Activated CD8-positive, alpha-beta memory T cell treated with anti-CD3 and anti-CD28 coated beads, Interleukin-2, amount 50 U/mL, for 24 hours (primary cell): Measurements from ENCODE around the gene AMBRA1.
"Not testable (repeated sequence)": the region's sequence is repeated elsewhere in the genome, so short reads cannot be mapped to it uniquely, and the experiment has no call there.

Experiments
- DNase-seq: peaks from one replicate; pipeline ENCODE4 v3.0.0-alpha.2; 2020; ENCODE audit errors: extremely low read depth

The AMBRA1 gene

DNA sequence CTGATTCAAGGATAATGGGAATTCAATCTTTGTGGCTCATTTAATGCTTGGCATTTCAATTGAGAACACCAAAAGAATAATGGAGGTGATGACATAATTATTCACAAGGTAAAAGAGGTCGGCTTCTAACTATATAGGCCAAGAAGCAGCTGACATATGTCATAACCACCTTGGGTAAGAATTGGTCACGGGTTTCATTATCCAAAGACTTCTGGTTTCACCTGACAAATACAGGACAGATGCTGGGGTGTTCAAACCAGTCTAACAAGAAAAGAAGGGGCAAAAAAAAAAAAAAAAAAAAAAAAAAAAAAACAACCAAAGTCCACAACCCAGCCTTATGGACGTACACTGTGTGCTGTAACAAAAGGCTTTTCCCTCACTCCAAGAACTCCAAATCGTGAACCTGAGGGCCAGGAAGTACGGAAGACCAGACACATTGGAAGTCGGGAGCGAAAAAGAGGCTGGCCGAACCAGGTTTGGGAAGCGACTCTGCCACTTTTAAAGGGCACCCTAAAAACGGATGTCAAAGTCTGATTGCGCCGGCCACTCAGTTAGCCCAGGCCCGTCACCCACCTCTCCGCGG, 22.8 kb upstream of the AMBRA1 start:
- DNase-seq, result no peak

DNA sequence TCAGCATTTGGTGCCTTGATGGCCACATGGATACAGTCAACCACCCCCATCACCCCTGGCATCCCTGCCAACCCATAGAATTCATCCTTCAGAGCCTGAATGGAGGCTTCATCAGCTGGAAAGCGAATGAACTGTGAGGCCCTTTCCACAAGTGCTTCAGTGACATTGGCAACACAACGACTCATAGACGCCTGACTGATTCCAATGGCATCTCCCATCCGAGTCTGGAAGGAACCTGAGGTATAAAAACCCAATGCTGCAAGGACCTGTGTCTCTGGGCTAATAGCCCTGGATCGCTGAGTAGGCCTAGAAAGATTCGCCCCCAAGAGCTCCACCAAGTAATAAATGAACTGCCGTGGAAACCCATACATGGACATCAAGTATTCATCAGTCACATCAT, 21.9 kb upstream of the AMBRA1 start:
- no peak for DNase-seq

DNA sequence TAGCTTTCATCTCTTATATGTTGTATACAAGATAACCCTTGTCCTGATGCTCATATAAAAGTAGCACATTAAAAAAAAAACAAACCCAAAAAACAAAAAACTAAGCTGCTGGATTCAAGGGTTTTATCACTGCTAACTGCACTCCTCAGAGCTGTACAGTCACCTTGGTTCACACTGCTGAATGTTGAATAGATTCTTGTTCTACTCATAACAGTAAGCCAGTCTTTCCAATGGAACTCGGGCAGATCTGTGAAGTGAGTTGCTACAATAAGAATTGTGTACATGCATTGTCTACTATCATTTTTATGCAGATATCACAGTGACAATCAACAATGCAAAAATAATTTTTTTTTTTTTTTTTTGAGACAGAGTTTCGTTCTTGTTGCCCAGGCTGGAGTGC, 18.5 kb upstream of the AMBRA1 start:
- no peak for DNase-seq

DNA sequence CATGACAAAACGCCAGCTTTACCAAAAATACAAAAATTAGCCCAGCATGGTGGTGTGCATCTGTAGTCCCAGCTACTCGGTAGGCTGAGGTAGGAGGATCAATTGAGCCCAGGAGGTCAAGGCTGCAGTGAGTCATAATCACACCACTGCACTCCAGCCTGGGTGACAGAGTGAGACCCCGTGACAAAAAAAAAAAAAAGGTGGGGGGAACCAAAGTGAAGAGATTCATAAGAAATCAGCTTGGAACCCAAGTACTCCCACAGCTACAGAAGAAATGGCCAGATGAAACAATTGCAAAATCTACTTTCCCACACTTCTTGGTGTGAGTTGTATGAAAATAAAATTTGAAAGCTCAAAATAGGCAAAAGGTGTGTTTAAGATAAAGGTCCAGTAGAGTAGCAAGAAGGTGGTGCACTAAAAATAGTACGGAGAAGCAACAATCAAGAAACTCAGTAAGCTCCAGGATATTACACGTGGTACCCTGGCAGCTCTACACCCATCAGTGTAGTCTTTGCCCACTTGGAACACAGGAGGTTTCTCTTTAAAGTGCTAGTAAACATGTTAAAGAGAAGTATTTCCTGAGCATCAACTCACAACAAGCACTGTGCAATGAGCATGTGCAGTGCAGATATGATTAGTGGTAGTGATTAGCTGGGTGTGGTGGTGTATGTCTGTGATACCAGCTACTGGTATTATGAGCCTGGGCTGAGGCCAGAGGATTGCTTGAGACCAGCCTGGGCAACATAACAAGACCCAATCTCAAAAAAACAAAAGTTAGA, 17.9 kb upstream of the AMBRA1 start:
- DNase-seq, result no peak

DNA sequence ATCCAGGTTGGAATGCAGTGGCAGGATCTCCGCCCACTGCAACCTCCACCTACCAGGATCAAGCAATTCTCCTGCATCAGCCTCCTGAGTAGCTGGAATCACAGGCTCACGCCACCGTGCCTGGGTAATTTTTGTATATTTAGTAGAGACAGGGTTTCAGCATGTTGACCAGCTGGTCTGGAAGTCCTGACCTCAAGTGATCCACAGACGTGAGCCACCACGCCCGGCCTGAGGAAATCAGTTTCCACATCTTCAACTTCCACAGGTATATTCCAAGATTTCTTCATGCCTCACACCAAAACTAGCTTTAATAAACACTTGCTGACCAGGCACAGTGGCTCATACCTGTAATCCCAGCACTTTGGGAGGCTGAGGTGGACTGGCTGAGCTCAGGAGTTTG, 15.6 kb upstream of the AMBRA1 start:
- DNase-seq, result no peak

- no peak for DNase-seq
Observed at GRCh38 chr11:46607516-46607915, 13.7 kb upstream of the AMBRA1 start.

- DNase-seq, result no peak
Observed at GRCh38 chr11:46604796-46605195, 11.0 kb upstream of the AMBRA1 start.

DNA sequence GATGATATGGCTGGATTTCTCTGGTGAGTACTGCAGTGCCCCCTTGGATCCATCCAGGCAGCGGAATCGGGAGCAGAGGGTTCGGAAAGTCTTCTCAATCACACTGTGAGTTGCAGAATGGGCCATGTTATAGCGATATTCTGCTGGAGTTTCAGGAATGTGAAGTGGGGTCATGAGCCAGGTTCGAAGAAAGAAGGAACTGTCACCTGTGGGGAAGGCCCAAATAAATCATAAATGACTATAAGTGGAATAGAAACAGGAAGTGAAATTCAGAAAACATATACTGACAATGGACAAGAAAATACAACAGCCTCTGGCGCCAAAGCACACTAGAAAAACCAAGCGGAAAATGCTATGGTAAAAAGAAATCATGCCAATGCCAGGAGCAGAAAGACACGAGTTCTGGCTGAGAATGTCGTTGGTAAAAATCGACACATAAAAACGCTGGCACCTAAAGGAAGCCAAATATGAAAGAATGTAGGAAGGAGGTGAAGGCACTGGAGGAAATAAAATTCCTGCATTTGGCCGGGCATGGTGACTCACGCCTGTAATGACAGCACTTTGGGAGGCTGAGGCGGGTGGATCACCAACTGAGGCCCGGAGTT, 10.0 kb upstream of the AMBRA1 start:
- no peak for DNase-seq

DNA sequence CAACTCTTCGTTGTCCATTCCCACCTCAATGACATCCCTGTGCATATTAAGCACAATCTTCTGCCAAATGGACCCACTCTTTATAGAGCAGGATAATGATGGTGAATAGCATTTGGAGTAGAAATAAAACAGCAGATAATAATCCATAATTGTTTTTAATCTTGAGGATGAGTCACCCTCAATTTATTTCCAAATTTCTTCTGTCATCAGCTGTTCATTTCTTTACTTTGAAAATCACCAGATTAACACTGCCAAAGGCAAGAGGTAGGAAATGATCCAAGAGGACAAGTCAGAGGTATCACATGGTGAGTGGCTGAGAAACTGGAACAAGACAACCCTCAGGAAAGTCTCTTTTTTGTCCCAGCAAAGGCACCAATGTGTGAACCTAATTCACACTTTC, 7.3 kb upstream of the AMBRA1 start:
- no peak for DNase-seq

DNA sequence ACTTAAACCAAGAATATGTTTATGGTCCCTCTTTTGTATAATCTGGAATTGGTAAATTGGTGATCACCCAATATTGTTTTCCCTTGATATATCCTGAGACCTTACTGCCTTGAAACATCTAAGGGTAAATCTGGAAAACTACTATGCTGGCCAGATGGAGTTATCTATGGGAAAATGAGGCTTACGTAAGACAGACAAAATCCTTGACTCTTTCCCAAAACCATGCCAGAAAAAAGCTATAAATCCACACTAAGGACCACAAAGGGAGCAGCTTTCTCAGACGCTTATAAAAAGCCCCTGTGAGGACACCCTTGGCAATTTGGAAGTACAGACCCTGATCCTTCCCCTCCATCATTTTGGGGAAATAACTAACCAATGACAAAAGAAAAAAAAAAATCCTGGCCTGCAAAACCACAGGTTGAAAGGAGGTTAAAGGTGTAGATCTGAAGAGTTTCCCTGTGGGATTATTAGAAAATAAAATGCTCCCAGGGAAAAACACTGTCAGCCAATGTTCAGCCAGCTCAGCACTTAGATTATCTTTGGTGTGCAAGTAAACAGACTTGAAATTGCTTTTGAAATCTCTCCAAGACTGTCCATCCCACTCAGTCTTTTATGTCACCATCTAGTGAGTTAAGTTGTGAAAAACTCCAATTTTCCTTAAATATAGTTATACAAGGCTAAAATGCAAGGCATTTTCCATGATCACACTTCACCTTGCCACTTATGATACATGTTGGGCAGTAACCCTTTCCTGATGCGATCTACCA, 6.6 kb upstream of the AMBRA1 start:
- no peak for DNase-seq

GRCh38 chr11:46599340-46600193, 5.7 kb upstream of the AMBRA1 start:
- no peak for DNase-seq

DNA sequence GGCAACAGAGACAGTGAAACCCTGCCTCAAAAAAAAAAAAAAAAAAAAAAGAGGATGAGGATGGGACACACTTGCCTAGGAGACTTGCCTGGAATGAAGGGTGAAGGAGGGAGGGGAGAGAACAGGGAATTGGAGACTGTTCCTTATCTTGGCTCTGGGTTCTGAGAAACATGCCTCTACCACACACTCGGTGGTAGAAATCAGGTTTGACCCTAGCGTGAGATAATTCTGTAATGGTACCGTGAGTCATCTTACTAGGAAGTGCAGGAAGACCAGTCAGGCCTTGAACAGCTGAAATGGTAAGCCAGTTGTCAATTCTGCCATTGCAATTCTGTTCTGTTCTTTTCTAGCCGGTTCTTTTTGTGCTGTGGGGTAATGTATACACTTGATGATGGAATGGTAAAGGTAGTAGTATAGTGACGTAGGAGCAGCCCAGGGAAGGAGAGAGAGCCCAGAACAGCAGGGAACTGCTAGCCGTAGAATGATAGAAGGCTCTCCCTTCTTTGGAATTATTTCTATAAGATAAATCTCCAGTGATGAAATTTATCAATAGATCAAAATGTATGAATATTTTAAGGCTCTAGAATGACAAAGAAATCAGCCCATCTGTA, 3.9 kb upstream of the AMBRA1 start:
- DNase-seq, result no peak

DNA sequence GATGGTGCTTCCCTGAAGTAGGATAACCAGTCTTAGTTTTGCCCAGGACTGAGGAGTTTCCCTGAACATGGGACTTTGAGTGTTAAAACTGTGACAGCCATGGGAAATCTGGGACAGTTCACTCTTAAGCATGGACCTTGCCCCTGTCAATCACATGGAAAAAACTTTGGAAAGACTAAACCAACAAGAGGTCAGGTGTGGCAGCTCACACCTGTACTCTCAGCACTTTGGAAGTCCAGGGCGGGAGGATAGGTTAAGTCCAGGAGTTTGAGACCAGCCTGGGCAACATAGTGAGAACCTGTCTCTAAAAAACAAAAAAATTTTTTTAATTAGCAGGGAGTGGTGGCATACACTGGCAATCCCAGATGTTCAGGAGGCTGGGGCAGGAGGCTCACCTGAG, 3.3 kb upstream of the AMBRA1 start:
- DNase-seq, result no peak

DNA sequence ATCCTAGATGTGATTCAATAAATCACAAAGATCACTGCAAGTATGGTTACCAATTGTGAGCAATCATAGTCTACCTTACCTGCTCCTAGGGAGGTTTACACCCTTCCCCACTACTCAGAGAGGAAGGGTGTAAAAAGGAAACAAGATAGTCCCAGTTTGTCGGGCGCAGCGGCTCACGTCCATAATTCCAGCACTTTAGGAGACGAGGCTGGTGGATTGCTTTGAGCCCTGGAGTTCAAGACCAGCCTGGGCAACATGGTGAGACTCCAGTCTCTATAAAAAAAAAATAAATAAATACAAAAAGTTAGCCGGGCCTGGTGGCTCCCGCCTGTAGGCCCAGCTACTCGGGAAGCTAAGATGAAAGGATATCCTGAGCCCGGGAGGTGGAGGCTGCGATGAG, 962 bp upstream of the AMBRA1 start:
- no peak for DNase-seq

DNA sequence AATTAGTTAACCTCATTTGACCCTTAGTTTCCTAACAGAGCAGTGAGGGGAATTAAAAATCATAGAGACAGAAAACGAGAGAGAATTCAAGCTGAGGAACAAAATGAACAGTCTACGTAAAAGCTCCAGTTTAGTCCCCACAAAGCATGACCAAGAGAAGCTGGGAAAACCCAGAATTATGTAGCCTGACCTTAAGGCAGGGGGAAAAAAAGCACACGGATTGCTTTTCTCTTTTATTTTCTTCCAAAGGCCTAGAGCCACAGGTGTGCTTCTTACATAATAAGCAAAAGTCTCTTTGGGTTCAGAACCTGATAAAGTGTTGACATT, 514 bp upstream of the AMBRA1 start:
- DNase-seq, result no peak

- DNase-seq, result no peak
Observed at GRCh38 chr11:46590740-46591605, 2.9 kb downstream of the AMBRA1 start.

GRCh38 chr11:46588915-46589314, 4.9 kb downstream of the AMBRA1 start:
- DNase-seq, result no peak

DNA sequence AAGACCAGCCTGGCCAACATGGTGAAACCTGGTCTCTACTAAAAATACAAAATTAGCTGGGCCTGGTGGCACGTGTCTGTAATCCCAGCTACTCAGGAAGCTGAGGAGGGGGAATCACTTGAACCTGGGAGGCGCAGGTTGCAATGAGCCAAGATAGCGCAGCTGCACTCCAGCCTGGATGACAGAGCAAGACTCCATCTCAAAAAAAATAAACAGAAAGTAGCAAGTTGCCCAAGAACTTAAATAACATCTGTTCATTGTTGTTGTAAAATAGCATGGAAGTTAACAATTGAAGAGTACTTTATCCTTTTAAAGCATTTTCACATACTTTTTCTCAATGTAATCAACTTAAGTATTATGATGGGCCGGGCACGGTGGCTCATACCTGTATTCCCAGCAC, 5.7 kb downstream of the AMBRA1 start:
- DNase-seq, result no peak

DNA sequence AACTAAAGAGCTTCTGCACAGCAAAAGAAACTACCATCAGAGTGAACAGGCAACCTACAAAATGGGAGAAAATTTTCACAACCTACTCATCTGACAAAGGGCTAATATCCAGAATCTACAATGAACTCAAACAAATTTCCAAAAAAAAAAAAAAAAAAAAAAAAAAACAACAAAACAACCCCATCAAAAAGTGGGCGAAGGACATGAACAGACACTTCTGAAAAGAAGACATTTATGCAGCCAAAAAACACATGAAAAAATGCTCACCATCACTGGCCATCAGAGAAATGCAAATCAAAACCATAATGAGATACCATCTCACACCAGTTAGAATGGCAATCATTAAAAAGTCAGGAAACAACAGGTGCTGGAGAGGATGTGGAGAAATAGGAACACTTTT, 10.3 kb downstream of the AMBRA1 start:
- not testable (repeated sequence) for DNase-seq

GRCh38 chr11:46582588-46582987, 11.2 kb downstream of the AMBRA1 start:
- no peak for DNase-seq
